ENCODE results near the gene PXN.

PXN gene

DNA sequence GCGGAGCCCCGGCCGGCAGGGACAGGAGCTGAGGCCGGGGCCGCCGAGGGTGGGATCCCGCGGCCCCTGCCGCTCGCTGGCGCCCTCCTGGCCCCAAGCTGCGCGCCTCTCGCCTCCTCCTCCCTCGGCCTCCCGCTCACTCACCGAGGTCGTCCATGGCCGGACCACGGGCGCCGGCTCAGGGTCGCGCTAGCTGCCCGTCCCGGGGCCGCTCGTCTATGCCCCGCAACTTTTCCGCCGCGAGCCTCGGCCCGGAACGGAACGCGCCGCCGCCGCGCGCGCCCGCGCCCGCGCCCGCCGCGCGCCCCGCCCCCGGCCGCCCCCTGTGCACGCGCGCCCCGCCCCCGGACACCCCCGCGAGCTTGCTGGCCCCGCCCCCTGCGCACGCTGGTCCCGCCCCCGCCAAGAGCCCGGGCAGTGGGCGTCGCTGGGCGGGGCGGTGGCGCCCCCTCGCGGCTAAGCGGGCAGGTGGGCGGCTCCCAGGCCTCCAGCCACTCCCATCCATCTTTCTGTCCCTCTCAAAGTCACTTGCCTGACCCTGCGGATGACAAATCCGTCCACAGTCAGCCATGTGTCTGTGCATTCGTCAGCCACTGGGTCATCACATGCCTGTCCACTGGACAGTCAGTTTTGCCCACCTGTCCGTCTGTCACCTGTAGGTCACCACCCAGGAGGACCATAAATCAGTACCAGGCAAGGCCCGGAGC is at the start of gene PXN:
Gene PXN (minus strand): TSS at position 258 of the 707 bp plus-strand sequence. CDS start 101 bp downstream, at position 157.
- DNase-seq, result peak; percentile 89

DNA sequence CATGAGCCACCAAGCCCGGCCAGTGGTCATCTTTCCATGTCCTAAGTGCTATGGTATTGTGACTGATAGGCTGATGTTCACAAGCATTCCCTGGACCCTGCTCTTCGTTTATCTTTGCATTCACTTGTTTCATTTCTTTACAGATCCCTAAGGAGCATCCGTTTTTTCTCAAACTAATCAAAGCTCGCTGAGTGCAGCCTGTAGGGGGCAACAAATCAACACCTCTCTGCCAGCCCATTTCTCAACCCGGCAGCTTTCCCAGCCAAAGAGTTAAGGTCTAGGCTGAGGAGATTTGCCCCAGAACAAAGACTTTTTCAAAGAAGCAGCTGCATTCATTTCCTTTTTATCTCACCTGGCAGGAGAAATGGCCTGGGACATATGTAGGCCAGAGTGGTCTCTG is 48.7 kb upstream of the PXN start:
- no peak for DNase-seq

DNA sequence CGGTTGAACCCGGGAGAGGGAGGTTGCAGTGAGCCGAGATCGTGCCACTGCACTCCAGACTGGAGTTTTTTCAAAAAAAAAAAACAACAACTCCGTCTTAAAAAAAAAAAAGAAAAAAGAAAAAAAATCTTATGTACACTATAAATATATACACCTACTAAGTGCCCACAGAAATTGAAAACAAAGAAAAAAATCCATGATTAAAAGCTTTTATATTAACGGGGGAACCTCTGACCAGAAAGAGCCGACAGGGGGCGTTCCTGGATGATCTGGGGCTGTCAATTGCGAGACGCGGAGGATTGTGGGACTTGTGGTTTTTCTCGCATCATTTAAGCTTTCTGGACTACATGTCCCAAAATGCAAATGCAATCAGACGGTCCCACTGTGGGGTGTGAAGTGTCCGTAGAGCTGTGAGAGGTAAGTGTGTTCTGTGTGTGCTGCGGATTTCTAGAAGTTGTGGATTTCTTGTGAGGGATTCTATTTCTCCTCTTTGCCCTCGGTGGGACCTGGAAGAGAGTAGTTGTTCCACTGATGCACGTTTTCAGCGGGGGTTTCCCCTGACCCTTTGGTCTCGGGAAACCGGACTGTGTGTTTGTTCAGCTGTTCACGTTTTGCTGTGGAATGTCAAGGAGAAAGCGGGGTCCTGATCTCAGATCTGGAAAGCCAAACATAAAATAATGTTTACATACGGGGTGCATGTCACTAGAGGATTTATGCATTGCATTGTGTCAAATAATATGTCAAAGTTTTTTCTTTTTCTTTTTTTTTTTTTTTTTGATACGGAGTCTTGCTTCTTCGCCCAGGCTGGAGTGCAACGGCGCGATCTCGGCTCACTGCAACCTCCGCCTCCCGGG is 36.7 kb upstream of the PXN start, which contains the start of gene SIRT4:
Gene SIRT4 (plus strand): TSS at position 360 of the 854 bp plus-strand sequence. CDS start 1,241 bp downstream, outside the sequence.
- peak; percentile 86 for DNase-seq

DNA sequence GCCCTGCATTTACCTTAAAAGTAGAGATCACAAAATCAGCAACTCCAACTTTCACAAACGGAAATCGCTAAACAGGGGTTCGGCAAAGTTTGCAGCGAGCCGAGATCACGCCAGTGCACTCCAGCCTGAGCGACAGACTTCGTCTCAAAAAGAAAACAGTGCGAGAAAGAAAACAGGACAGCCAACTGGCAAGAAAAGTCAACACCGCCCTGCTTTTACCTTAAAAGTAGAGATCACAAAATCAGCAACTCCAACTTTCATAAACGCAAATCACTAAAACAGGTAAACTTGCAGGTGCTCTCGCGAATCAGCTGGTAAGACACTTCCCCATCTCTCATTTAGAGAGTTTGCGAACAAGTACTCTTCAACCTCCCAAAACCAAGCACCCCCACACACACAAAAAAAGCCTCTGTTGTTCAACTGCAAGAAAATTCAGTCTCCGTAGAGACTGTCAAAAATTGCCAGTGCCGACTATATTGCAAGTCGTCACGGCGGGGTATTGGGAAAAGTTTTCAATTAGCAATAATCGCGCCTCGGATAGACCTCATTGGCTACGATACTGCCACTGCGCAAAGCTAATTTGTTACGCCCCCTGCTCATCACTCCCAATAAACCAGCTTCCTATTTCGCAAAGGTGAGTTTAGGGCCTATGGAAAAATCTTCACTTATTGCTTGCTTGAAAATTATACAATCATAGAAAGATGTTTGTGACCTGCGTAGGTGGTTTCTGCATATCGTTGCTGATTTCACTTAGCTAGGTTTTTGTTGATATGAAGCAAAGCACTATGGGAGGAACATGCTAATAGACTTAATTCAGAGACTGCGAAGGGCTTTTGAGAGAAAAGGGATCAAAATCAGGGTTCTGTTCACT is 27.4 kb upstream of the PXN start, which contains the start of gene RNU4-1:
Gene RNU4-1 (minus strand): TSS at position 577 of the 871 bp plus-strand sequence.
- DNase-seq, result peak; percentile 67

DNA sequence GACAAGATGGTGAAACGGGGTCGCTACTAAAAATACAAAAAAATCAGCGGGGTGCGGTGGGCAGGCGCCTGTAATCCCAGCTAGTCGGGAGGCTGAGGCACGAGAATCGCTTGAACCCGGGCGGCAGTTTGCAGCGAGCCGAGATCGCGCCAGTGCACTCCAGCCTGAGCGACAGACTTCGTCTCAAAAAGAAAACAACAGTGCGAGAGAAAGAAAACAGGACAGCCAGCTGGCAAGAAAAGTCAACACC is 26.8 kb upstream of the PXN start:
- peak; percentile 17 for DNase-seq

DNA sequence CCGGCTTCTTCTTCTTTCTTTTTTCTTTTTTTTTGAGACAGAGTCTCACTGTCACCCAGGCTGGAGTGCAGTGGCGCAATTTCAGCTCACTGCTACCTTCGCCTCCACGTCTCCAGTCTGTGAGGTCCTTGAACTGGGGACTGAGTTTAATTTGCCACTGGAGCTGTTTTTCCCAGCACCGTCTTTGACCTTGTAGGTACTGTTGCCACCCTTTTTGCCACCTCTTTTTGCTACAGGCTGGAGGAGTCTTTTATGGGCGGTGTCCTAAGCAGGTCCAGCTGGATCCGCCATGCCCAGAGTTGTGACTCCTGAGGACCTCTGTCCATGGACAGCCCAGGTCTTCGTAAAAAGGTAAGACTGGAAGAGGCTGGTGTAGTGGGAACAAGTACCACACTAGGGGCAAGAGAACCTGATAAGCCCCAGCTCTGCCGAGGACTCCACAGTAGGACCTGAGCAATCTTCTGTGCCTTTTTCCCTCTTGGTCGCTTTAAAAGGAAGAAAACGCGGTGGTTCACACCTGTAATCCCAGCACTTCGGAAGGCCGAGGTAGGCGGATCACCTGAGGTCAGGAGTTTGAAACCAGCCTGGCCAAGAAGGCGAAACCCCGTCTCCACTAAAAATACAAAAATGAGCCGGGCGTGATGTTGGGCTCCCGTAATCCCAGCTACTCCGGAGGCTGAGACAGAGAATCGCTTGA is 25.2 kb upstream of the PXN start:
- DNase-seq, result no peak

DNA sequence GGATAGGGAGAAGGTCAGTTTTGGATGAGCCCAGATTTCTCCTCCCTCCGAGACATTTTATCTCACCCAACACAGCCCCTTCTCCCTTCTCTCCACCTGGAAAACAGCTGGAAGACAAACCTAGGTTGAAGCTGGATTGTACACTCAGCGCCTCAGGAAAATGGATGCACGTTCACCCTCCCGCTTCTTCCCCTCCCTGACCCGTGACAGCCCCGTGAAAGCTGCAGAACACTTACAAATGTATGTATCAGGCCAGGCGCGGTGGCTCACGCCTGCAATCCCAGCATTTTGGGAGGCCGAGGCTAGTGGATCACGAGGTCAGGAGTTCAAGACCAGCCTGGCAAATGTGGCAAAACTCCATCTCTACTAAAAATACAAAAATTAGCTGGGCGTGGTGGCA is 22.0 kb upstream of the PXN start:
- DNase-seq, result no peak

DNA sequence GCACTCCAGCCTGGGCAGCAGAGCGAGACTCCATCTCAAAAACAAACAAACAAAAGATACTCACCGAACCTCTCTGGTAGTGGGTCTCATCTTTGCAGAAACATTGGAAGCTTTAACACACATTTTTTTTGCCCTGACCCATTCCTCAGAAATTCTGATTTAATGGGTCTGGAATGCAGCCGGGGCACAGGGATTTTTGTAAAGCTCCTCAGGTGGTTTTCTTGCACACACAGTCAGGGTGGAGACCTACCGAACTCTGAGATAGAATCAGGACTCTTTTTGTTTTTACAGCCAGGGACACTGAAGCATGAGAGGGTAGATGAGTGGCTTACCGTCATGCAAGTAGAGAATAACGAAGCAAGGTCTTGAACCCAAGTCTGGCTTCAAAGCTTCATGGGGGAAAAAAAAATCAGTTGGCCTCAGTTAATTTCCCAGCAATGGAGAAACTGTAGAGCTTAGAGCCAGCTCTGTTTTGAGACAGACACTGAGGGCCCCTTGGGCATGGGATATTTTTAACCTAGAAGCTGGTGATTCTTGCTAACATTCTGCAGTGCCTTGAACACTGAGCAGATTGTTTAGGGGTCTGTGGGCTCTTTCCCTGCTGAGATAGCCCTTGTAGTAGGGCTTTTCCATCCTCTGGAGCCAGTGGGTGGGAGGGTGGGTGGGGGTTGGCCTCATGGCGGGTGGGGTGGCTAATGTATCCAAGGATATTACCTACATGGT is 21.4 kb upstream of the PXN start:
- DNase-seq, result no peak

DNA sequence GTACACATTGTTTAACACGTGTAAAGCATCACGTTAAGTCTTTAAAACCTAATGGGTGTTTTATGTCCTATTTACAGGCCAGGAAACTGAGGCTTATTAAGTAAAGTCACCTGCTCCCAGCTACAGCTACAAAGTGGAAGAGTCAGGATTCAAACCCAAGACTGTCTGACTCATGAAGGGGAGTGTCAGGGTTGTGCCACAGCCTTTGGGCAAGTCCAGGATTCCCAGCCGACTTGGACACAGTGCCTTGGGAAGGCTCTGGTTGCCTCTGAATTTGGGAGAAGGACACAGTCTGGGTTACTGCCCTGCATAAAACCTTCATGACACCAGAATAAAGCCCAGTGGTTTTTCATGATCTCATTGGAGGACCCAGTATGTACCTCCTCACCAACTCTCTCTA is 18.9 kb upstream of the PXN start:
- no peak for DNase-seq

DNA sequence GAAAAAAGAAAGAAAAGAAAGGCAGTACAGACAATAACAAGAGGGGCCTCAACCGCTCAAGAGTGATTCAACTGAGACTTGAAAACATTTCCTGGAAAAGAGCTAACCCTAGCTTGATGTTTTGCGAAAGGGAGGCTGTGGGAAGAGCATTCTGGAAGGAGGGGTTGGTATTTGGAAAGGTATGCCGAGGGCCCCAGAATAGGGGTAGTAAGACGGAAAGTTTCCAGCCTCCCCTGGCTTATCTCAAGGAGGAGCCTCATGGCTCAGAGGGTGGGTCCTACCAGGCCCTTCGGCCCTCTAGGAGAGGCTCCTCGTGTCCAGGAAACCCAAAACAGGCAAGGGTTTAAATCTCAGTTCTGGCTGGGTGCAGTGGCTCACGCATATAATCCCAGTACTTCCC is 17.8 kb upstream of the PXN start:
- DNase-seq, result no peak

DNA sequence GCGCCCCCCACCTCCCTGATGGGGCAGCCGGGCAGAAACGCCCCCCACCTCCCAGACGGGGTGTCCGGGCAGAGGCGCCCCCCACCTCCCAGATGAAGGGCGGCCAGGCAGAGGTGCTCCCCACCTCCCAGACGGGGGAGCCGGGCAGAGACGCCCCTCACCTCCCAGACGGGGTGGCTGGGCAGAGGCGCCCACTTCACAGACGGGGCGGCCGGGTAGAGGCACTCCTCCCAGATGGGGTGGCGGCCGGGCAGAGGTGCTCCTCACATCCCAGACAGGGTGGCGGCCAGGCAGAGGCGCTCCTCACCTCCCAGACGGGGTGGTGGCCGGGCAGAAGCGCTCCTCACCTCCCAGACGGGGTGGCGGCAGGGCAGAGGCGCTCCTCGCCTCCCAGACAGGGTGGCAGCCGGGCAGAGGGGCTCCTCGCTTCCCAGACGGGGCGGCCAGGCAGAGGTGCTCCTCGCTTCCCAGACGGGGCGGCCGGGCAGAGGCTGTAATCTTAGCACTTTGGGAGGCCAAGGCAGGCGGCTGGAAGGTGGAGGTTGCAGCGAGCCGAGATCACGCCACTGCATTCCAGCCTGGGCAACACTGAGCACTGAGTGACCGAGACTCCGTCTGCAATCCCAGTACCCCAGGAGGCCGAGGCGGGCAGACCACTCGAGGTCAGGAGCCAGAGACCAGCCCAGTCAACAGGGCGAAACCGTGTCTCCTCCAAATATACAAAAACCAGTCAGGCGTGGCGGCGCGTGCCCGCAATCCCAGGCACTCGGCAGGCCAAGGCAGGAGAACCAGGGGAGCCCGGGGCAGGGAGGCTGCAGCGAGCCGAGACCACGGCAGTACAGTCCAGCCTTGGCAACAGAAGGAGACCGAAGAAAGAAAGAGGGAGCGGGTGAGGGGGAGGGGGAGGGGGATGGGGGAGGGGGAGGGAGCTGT is 12.9 kb upstream of the PXN start:
- no peak for DNase-seq

DNA sequence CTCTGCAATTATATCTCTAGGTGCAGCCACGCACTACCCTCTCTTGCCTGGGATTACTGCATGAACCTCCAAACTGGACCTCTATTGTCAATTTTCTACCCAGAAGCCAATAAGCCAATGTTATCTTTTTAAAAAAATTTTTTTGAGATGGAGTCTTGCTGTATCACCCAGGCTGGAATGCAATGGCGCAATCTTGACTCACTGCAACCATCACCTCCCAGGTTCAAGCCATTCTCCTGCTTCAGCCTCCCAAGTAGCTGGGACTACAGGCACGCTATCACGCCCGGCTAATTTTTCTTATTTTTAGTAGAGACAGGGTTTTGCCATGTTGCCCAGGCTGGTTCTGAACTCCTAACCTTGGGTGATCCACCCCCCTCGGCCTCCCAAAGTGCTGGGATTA is 11.2 kb upstream of the PXN start:
- DNase-seq, result no peak

DNA sequence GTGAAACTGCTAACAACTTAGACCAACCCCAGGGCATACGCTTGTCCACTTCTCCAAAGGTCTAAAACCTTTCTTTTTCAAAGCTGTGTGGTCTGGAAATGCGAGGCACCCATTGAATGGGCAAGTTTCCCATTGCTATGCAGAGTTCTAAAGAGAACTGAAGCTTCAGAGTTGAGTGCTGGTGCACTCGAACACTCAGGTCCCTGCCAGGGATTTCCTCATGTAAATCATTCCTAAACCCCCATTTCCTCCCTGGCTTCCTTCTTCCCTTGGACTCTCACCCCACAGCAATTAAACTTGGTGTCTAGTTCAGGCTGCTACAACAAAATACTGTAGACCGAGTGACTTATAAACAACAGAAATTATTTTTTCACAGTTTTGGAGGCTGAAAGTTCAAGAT is 2.2 kb upstream of the PXN start:
- DNase-seq, result no peak

DNA sequence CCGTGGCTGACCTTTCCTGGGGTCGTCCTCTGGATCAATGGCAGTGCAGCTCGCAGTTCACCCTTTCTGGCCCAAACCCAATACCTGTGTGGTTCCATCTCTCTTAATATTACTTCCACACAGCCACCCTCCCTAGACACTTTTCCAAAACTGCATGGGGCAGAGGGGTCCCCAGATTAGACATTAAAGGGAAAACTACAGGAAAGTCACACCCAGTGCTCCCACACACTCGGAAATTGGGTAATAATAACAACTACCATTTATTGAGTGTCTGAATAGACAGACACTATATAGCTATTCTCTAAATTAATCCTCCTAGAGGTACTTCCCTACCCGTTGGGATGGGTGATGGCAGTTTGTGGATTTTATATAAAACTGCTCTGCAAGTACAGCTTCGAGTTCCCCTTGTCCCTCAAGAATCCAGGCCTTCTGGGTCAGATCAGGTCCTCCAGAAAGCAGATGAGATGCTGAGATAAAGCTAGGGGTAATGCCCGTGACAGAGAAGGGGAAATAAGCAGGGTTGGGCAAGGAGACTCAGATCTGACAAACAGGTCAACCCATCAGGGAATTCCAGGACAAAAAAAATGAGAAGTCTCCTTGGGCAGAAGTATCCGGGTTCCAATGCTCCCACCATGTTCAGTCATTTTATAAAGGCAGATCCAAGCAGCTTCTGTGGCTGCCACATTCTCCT is 795 bp upstream of the PXN start:
- no peak for DNase-seq

DNA sequence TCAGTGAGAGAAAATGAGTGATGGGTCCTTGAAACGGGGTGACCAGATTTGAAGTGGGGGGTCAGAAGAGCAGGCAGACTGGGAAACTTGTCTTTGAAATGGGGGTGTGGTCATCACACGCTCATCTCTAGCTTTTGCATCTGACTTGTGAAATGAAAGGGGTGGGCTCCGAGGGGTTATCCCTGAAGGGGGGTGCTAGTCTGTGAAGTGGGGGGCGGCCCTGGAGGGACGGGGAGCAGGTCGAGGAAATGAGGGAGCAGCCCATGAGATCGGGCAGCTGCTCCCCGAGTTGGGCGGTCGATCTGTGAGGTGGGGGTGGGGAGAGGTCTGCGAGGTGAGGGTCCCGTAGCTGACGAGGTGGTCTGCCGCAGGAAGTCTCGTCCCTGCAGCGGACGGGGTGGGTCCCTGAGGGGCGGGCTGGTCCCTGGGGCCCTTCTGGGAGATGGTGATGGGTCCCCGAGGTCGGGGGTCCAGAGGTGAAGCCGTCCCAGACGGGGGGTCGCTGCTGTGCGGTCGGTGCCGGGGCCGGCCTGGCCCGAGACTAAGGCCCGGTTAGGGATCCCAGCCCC is 542 bp downstream of the PXN start:
- no peak for DNase-seq

DNA sequence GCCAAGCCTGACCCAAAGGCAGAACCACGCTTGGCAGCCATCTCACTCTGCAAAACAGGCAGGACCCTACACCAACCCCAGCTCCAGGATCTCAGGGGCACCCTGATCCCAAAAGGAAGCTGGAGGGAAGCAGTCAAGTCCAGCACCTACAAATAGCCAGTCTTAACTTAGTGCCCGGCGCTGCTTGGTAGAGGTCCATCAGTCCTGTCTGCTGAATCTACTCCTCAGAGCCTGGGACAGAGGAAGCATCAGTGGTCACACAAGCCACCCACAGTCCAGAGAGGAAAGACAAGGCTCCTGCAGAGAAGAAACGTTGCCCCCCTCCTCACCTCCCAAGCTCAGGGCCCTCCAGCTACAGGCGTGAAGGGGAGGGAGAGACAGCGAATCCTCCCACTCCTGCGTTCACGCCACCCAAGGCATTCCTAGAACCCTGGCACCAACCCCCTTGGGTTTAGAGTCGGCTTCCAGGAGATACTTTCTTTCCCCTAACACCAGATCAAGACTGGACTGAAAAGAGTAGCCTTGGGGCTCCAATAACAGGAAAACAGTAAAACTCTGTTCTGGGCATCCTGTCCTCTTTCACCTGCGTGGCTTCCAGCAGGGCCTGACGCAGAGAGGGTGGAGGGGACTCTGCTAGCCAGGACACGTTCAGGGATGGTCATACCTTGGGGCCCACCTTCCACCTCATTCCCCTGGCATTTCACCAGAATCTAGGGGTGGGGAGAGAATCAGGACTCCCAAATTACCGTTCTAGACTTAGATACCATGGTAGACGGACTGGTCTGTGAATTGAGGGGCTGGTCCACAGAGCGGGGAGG is 1.2 kb downstream of the PXN start:
- no peak for DNase-seq

DNA sequence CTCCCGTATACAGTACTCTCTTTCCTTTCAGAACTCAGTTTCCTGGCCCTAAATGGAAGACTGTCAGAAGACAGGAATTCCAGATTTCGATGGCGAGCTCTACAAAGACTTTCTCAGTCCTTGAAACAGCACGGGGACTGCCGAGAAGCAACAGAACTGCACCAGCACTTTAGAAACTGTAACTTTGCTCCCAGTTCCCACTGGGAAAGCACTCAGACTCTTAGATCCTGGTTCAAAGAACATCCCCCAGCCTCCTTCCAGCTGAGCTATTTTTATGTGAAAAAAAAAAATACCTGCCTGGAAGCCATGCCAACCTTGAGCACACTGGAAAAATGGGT is 1.8 kb downstream of the PXN start:
- DNase-seq, result no peak

DNA sequence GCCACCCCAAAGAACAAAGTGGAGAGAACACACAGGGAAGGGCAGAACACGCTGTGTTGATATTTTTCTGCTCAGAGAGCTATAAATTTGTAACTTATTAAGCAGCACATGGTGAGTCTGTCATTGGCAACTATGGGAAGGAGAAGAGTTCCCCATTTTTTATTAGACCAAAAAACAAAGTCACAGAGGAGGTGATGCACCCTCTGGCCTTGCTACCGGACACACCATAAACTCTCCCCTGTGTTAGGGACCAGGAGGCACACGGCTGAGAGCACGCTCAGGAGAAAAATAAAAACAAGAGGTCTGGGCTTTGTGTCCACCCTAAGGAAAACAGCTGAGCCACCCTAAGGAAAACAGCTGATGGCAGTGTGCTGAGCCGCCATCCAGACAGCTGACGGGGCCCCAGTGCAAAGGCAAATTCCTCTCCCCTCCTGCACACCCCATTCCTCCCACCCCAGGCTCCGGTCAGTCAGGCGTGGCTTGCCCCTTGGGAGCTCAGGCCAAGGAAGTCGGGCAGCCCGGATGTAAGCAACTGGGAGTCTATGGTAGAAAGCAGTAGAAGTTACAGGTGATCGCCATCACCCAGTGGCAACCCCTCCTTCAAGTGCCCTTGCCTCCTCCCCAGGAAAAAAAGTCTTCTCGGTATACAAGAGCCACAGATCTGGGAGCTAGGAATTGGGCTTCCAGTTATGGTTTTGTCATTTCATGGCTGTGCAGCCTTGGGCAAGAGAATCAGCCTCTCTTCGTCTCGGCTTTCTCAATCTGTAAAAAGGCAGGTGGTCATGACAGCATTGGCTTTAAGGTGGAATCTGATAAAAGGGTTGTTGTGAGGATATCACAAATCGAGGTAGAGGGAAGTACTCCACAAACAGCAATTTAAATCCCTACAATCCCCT is 2.4 kb downstream of the PXN start:
- no peak for DNase-seq
